ENCODE data around the gene AGRN.
"Not testable (repeated sequence)": the region's sequence is repeated elsewhere in the genome, so short reads cannot be mapped to it uniquely, and the experiment has no call there.

Gene AGRN

GRCh38 chr1:1092894-1093609, 73.1 kb downstream of the AGRN start:
- DNase-seq (ENCODE audit: low read depth), result no peak

- no peak for DNase-seq (ENCODE audit: low read depth)
Measured at GRCh38 chr1:1093610-1093943, 73.7 kb downstream of the AGRN start.

GRCh38 chr1:1094981-1095380, 75.1 kb downstream of the AGRN start:
- DNase-seq (ENCODE audit: low read depth), result no peak

GRCh38 chr1:1096136-1096535, 76.2 kb downstream of the AGRN start:
- DNase-seq (ENCODE audit: low read depth), result not testable (repeated sequence)

- no peak for DNase-seq (ENCODE audit: low read depth)
Measured at GRCh38 chr1:1098681-1099421, 78.9 kb downstream of the AGRN start.

GRCh38 chr1:1099506-1100183, 79.7 kb downstream of the AGRN start:
- no peak for DNase-seq (ENCODE audit: low read depth)

- no peak for DNase-seq (ENCODE audit: low read depth)
Measured at GRCh38 chr1:1100296-1100695, 80.4 kb downstream of the AGRN start.

- DNase-seq (ENCODE audit: low read depth), result no peak
Measured at GRCh38 chr1:1101503-1101902, 81.6 kb downstream of the AGRN start.

GRCh38 chr1:1104152-1104551, 84.2 kb downstream of the AGRN start:
- not testable (repeated sequence) for DNase-seq (ENCODE audit: low read depth)
